HG02943 (cell line): ENCODE measurements around the gene ABCD3.
"Not testable (repeated sequence)": the region's sequence is repeated elsewhere in the genome, so short reads cannot be mapped to it uniquely, and the experiment has no call there.

Experiments used
- ATAC-seq: cut with Tn5 transposase; IDR thresholded peaks from one replicate; pipeline ENCODE4 v1.9.1; 2021; ENCODE audit warnings: mild to moderate bottlenecking, low read depth, moderate library complexity; ENCODE audit not compliant: unreplicated experiment

Gene ABCD3

DNA sequence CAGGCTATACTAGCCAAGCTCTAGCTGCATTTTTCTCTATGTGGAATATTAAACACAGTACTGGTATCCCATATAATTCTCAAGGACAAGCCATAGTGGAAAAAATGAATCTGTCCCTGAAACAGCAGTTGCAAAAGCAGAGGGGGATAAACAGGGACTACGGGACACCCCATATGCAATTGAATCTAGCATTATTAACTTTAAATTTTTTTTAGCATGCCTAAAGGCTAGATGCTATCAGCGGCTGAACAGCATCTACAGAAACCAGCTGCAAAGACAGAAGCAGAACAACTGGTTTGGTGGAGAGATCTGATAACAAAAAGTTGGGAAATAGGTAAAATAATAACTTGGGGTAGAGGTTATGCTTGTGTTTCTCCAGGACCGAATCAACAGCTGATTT is 30.6 kb downstream of the ABCD3 start:
- ATAC-seq, result not testable (repeated sequence)

DNA sequence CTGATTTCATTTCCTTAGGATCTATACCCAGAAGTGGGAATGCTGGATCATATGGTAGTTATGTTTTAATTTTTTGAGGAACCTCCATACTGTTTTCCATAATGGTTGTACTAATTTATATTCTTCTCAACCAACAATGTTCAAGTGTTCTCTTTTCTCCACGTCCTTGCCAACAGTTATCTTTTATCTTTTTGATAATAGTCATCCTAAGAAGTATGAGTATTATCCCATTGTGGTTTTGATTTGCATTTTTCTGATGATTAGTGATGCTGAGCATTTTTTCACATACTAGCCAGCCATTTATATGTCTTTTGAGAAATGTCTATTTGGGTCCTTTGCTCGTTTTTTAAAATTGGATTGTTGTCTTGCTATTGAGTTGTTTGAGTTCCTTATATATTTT is 38.5 kb downstream of the ABCD3 start:
- no peak for ATAC-seq

DNA sequence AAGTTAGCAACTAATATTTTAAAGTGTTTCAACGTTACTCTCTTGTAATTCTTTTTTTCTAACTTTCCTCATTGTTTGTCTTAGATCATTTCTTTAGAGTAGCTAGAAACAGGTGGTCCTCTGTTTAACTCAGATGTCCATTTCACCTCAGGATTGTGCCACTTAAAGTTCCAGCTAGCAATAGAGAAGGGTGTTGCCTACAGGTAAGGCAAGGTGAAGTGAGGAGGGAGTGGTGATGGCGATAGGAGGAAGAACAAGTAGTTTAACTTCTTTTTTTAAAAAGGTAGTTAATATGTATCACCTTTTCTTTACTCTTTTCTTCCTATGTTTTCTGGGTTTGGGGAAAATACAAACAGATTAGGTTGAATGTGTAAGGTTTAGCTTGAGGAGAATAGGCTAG is 44.4 kb downstream of the ABCD3 start:
- no peak for ATAC-seq

DNA sequence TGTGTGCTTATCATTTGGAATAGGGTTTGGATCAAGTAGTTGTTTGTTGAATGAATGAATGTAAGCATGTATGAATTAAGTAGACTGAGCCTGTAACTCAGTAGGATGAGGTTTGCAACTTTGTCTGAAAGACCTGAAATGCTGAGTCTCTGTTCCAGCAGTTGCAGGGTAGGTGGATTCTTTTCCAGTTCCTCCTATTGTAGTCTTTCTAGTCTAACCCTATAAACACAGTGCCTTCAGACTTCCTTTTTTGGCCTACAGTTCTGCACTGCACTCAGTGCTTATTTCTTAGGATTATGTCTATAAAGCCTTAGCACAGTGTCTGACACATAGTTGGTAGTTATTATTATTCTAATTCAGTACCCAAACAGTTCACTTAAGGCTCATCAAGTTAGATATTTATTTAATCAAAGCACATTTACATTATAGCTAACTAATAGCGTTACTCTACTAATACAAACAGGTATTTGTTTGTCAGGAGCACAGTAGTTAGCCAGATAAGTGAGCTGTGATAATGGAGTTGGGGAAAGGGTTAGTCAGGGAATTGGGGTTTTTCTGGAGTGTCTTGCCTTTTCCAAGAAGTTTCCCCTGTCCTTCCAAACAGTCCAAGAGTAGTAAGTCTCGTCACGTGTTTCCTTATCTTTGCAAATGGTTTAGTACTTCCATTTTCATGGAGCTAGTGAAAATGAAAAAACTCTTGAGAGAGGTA is 45.0 kb downstream of the ABCD3 start:
- no peak for ATAC-seq

DNA sequence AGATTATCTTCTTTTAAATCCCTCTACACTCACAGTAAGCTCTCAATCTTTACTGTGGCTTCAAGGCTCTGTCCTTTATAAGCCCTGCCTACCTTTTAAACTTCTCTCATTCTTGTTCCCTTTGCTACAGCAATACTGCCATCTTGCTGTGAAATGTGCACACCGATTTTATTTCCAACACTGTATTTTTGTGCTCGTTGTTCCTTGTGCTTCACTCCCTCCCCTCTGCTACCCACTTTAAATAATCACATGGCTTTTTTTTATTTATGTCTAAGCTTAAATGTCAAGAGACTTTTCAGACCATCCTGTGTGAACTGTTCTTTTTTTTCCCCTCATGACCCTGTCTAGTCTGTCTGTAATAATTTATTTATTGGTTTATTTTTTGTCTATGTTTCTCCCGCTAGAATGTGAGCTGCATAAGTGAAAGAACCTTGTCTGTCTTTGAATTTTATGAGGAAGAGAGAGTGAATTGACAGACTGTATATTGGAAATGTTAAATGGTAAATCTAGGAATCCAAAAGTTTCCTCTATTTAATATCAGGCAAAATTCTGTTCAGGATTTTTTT is 45.7 kb downstream of the ABCD3 start:
- ATAC-seq, result no peak

DNA sequence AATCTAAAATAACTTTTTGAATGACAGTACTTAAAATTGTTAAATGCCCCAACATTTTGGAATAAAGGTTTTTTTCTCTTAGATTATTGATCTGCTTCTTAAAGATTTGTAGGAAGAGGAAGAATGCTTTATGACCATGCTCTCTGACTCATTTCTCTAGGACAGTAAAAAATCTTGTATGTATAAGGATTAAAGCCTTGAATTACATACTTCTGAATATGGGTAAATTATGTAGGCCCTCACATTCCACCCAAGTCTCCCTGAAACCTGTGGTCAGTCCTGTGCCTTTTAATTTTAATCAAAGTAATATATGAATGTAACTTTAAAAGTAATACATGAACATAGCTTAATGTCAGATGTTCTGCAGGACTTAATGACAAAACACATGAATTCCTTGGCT is 50.5 kb downstream of the ABCD3 start:
- no peak for ATAC-seq

DNA sequence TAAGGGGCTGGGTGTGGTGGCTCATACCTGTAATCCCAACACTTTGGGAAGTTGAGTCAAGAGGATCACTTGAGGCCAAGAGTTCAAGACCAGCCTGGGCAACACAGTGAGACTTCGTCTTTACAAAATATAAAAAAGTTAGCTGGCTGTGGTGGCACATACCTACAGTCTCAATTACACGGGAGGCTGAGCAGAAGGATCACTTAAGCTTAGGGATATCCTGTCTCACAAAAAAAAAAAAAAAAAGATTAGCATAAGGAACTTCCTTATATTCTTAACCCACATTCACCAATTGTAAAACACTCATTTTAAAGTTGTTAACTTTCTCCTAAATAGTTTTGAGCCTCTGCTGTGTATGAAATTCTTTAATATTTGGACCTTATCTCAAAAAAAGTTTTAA is 53.1 kb downstream of the ABCD3 start:
- ATAC-seq, result no peak

DNA sequence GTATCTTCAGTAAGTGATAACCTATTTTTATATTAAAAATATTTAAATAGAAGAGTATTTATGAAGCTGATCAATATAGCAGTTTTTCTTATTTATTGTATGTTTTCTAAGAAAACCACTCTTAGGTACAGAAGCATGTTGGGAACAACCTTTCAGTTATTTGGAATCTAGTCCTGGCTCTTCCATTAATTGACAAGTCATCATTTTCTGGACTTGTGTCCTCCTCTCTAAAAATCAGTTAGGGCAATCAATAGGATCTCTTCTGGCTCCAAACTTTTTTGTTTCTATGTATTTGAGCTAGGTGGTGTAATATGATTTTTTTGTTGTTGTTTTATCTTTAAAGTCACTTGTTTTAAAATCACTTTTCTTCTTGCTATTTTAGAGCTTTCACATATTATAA is 57.0 kb downstream of the ABCD3 start:
- ATAC-seq, result no peak

DNA sequence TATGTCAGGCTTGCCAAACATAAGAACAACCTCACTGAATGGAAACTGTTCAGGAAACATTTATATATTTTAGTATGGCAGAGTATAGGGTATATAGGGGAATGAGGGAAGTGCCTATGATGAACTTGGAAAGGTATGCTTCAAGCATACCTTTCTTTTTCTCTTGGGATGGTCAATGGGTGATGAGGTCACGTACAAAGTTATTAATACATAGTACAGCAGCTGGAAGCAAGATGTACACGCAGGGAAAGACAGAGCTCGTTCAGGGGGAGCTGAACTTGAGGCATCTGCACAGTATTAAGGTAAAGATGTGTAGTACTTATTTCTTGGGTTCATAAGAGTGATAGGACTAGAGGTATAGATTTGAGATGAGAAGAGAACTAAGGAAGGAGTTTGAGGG is 61.5 kb downstream of the ABCD3 start:
- ATAC-seq, result no peak

DNA sequence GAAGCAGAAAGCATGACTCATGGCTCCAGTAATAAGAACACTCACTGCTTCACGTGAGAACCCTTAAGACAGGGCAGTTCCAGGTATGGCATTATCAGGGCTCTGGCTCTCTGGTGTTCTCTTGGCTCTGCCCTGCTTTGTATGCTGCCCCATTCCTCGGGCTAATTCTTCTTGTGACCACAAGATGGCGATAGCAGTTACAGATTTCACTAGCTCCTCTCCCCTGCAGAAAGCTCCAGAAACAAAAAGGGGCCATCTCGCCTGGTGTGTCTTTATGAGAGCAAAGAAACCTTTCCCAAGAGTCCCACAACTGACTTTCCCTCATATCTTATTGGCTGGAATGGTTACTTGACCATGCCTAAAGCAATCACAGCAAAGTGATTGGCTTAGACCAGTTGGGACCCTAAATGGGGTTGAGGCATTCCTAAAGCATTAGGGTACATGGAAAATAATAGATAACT is 63.3 kb downstream of the ABCD3 start:
- peak; percentile 93 for ATAC-seq

DNA sequence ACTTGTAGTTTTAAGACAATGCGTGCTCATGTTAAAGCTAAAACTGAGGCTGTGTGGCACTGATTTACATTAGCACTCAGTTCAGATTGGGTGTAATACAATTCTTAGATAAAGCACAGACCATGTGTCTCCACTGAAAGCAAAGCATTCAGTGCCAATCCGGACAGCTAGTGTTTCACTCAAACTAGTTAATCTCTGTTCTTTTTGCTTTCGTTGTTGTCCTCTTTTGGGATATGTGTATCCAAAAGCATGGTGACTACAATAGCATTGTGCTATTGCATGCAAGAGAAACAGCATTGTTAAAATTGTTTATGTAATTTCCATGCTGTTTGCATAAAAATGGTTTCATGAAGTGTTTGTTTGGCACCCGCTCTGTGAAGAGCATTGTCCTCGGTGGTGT is 68.8 kb downstream of the ABCD3 start:
- no peak for ATAC-seq

DNA sequence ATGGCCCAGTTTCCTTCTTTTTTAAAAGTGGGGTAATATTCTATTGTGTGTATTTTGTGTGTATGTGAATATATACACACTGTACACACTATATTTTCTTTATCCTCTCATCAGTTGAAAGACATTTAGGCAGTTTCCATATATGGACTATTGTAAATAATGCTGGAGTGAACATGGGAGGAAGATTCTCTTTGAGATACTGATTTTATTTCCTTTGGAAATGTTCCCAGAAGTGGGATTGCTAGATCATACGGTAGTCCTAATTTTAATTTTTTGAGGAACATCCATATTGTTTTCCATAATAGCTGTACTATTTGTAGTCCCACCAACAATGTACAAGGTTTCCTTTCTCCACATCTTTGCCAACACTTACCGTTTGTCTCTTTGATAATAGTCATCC is 72.4 kb downstream of the ABCD3 start:
- ATAC-seq, result no peak

DNA sequence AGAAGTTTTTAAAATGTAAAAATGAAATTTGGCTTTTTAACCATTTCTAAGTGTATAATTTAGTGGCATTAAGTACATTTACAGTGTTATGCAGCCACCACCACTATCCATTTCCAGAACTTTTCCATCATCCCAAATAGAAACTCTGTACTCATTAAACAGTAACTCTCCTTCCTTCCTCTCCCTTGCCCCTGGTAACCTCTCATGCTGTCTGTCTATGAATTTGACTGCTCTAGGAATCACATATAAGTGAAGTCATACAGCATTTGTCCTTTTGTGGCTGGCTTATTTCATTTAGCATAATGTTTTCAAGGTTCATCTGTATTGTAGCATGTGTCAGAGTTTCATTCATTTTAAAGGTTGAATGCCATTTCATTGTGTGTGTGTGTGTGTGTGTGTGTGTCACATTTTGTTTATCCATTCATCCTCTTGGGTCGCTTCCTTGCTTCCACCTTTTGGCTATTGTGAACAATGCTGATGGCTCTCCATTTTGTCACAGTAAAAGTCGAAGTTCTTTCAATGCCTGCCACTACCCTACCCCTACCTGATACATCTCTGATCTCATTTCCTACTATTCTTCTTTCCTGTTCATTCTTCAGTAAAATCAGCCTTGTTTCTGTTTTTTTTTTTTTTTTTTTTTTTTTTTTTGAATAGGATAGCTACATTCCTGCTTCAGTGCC is 78.0 kb downstream of the ABCD3 start:
- no peak for ATAC-seq

DNA sequence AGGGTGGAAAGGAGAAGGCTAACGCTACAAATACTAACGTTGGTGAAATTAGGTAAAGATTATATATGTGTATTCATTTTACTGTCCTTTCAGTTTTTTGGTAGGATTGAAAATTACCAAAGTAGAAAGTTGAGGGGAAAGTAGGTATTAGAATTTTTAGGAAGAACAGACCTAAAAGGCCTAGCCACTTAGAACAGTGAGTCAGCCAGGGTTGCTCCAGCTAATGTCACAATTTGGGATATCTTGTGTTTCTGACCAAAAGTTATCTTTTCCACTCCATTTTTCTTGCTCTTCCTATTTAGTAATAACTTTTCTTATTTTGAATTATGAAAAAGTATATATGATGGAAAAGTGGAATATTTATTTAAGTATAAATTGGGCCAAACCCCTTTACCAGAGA is 83.2 kb downstream of the ABCD3 start:
- ATAC-seq, result no peak

DNA sequence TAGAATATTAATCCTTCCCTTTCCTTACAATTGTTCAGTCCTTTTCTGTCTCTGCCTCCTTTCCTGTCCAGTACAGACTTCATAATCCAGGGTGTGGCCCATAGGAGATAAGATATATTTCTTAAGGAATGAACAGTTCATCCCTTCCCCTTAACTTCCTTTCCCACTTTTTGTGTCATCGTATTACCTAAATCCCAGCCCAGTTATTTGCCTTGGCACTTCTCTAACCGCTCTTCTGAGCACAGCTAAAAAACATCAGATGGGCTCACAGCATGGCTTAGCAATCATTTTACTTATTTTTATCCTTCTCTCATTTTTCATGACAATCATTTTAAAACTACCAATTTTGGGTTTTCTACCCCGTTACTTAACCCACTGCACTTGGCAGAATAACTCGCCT is 83.7 kb downstream of the ABCD3 start:
- ATAC-seq, result no peak

DNA sequence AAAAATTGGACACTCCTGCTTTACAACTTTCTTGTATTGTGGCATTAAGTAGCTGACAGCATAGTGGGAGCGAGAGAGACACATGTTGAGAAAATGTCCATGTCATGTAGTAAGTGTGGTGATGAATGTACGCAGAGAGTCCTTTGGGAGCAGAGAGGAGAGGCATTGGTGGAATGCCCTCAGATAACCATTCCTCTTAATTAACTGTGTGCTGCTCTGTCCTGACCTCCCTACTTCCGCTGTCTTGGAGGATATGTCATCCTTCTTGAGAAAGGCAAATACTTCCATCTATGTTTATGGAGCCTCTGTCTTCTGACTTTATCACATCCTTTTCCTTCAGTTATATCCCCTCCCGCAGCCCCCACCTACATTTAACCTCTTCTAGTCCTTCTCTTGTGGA is 85.0 kb downstream of the ABCD3 start:
- no peak for ATAC-seq

DNA sequence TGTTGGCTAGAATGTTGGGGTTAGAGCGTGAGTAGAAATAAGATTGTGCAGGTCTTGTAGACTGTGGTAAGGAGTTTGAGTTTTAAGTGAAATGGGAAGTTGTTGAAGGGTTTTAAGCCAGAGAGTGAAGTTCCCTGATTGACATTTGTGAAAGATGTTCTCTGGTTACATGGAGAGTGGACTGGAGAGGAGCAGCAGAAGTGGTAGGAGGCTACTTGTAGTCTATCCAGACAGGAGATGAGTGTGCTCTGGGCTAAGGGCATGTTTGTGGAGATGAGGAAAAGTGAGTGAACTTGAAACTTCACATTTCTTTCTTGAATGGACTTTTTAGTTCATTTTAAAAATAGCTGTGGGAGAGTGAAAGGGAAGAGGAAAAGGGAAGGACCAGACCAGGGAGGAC is 86.4 kb downstream of the ABCD3 start:
- no peak for ATAC-seq

DNA sequence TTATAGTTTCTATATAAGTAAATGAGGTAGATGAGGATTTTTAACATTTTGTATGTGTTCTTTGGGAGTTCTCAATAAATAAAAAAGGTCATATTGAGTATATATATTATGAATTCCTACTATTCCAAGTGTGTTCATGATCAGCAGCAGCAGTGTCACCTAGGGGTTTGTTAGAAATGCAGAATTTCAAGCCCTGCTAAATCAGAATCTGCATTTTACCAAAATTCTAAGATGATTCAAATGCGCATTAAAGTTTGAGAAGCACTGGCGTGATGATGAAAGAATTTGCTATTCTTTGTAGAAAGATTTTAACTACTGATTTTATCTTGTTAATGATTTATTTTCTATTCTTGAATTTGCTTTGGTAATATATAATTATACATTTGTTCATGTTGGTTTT is 94.6 kb downstream of the ABCD3 start:
- ATAC-seq, result no peak

DNA sequence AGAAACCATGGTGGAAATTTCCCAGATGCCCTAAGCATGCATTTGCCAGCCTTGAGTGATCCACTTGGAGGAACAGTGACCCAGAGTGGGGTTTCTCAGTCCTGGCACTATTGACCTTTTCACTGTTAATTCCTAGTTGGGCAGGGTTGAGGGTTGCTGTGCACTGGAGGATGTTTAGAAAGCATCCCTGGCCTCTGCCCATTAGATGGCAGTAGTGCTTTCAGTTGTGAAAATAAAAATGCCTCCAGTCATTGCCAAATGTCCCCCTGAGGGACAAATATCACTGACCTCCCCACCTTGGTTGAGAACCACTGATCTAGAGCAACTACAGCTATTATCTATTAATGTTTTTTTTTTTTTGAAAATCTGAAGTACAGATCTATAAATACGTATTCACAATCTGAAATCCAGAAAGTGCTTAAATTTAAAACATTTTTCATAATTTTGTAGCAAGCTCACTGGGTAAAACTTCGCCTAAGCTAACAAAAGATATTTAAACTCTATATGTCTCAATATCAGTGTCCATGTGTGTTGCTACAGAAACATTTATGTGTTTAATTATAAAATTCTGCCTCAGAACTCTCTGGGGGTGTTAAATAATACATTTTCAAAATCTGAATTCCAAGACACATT is 96.0 kb downstream of the ABCD3 start:
- no peak for ATAC-seq

DNA sequence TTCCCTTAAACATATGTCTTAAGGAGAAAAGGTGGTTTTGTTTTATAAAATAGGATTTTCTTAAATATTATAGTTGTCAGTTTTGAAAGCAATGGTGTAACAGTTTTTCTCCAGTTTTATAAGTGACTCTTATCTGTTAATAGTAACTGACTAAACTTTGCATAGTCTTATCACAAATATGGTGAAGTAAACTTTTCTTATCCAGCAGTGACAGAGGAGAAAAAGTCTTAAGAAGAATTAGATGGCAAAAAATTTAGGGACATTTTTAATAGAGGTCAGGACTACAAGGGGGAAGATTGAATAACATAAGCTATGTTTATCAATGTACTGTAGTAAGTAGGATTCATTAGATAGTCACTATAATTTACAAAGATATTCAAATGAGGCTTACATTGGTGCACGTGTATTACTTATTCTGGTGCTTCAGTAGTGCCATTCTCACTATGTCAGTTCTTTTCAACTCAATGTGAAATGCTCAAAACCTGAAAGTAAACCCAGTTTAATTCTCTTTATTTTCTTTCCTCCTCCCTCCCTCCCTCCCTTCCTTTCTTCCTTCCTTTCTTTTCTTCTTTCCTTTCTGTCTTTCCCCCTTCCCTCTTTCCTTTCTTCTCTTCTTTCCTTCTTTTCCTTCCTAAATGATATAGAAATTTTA is 97.2 kb downstream of the ABCD3 start:
- no peak for ATAC-seq

DNA sequence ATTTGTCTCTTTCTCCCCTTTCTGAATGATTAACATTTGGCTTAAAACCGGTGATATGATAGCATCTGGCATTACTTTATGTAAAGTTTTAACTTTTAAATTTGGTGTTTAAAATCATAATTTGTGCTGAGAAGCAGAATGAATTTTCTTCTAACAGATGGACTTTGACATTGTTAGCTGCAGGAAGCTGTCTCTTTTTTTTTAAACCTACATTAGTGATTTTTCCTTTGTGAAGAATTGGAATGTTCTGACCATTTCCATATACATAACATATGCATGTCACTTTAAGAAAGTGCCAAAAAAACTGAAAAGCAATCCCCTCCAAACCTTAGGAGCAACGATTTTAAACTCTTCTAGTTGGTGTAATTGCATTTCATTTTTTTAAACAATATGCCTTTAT is 101.2 kb downstream of the ABCD3 start:
- ATAC-seq, result no peak
